ENCODE results near the gene ZCRB1. TPM values are rescaled to one million over a fixed set of nuclear protein-coding genes. Genes with fewer than 3 reads are reported as not detected.

ZCRB1 gene
- total RNA-seq, 1 experiment from 2014 or later: 62.2 TPM

- POLR2A ChIA-PET: no interaction called here
- TF ChIP-seq CTCF (IDR thresholded peaks at IDR 0.05; ENCODE audit: unreplicated experiment): no peak
- H3K27me3 Mint-ChIP-seq (ENCODE audit: insufficient read depth, unreplicated experiment): no peaks in the 10 kb centered on the region
- H3K27ac Mint-ChIP-seq (ENCODE audit: low read depth, unreplicated experiment): no peak overlapping the region
- CTCF ChIA-PET: interaction anchor here (0.8 kb wide), 1 partner anchor 8 kb away, joined by 3 read pairs; no protein-coding TSS in a partner anchor
- no peak for DNase-seq (ENCODE audit: unreplicated experiment)
- no peaks in the 10 kb centered on the region for H3K4me1 Mint-ChIP-seq (ENCODE audit: insufficient read depth, unreplicated experiment)
- H3K36me3 Mint-ChIP-seq (ENCODE audit: insufficient read depth, unreplicated experiment): no peaks in the 10 kb centered on the region
- intact Hi-C loops (cut with micrococcal nuclease): no loop called here
- no peak overlapping the region for H3K4me3 Mint-ChIP-seq (ENCODE audit: unreplicated experiment)
- BruUV-seq (replicated peaks): no TSS peak
- H3K9me3 Mint-ChIP-seq (ENCODE audit: unreplicated experiment): no peaks in the 10 kb centered on the region
Observed at GRCh38 chr12:42291680-42292079, 34.2 kb downstream of the ZCRB1 start.

GRCh38 chr12:42288544-42288943 lies 37.4 kb downstream of the ZCRB1 start:
- Mint-ChIP-seq H3K27me3 (ENCODE audit: insufficient read depth, unreplicated experiment) (no peaks in the 10 kb centered on the region), H3K4me3 (ENCODE audit: unreplicated experiment) (no peak overlapping the region), H3K9me3 (ENCODE audit: unreplicated experiment) (no peaks in the 10 kb centered on the region), H3K4me1 (ENCODE audit: insufficient read depth, unreplicated experiment) (no peaks in the 10 kb centered on the region), H3K27ac (ENCODE audit: low read depth, unreplicated experiment) (no peak overlapping the region), H3K36me3 (ENCODE audit: insufficient read depth, unreplicated experiment) (no peaks in the 10 kb centered on the region)
- no peak for TF ChIP-seq CTCF (IDR thresholded peaks at IDR 0.05; ENCODE audit: unreplicated experiment)
- ChIA-PET POLR2A (no interaction called here), CTCF (no interaction called here)
- BruUV-seq (replicated peaks): no TSS peak
- no peak for DNase-seq (ENCODE audit: unreplicated experiment)
- intact Hi-C loops (cut with micrococcal nuclease): no loop called here

- Mint-ChIP-seq H3K27me3 (ENCODE audit: insufficient read depth, unreplicated experiment) (no peaks in the 10 kb centered on the region), H3K4me3 (ENCODE audit: unreplicated experiment) (no peak overlapping the region), H3K36me3 (ENCODE audit: insufficient read depth, unreplicated experiment) (no peaks in the 10 kb centered on the region), H3K9me3 (ENCODE audit: unreplicated experiment) (no peaks in the 10 kb centered on the region), H3K27ac (ENCODE audit: low read depth, unreplicated experiment) (no peak overlapping the region), H3K4me1 (ENCODE audit: insufficient read depth, unreplicated experiment) (no peaks in the 10 kb centered on the region)
- POLR2A ChIA-PET: no interaction called here
- CTCF ChIA-PET: interaction anchor here (0.6 kb wide), 1 partner anchor 11 kb away, joined by 3 read pairs; no protein-coding TSS in a partner anchor
- no peak for DNase-seq (ENCODE audit: unreplicated experiment)
- no TSS peak for BruUV-seq (replicated peaks)
- no peak for TF ChIP-seq CTCF (IDR thresholded peaks at IDR 0.05; ENCODE audit: unreplicated experiment)
- intact Hi-C loops (cut with micrococcal nuclease): no loop called here
Observed at GRCh38 chr12:42286741-42287140, 39.2 kb downstream of the ZCRB1 start.

GRCh38 chr12:42285431-42285830 lies 40.5 kb downstream of the ZCRB1 start:
- Mint-ChIP-seq H3K4me3 (ENCODE audit: unreplicated experiment) (no peak overlapping the region), H3K27me3 (ENCODE audit: insufficient read depth, unreplicated experiment) (no peaks in the 10 kb centered on the region), H3K4me1 (ENCODE audit: insufficient read depth, unreplicated experiment) (no peaks in the 10 kb centered on the region), H3K9me3 (ENCODE audit: unreplicated experiment) (no peaks in the 10 kb centered on the region), H3K27ac (ENCODE audit: low read depth, unreplicated experiment) (no peak overlapping the region), H3K36me3 (ENCODE audit: insufficient read depth, unreplicated experiment) (no peaks in the 10 kb centered on the region)
- no peak for TF ChIP-seq CTCF (IDR thresholded peaks at IDR 0.05; ENCODE audit: unreplicated experiment)
- DNase-seq (ENCODE audit: unreplicated experiment): no peak
- intact Hi-C loops (cut with micrococcal nuclease): no loop called here
- no TSS peak for BruUV-seq (replicated peaks)
- ChIA-PET CTCF (interaction anchor here (1.2 kb wide), 1 partner anchor 86 kb away, joined by 5 read pairs; no protein-coding TSS in a partner anchor), POLR2A (no interaction called here)
